Cardiac fibroblast (primary cell): ENCODE data around the gene CRYGN.
A peak's percentile ranks its signal among the peaks of the same experiment; 100 is the strongest.

Experiments used
- DNase-seq, 2 donors: peaks; one replicate each; pipeline versions ENCODE4 v3.0.0 to v3.0.0-alpha.2; 2010; ENCODE audit warnings: low read depth in 2 of 2
- H3K4me3 ChIP-seq, 2 donors: replicated peaks in 1 of 2; 1 replicate in 1 of 2; 2 replicates in 1 of 2; pipeline ENCODE4 v1.5.1; 2011; ENCODE audit warnings: low read depth in 2 of 2, low read length in 2 of 2, mild to moderate bottlenecking in 2 of 2, moderate library complexity in 1 of 2
- CTCF ChIP-seq: IDR thresholded peaks from one replicate; pipeline ENCODE4 v1.5.1; 2011; ENCODE audit warnings: low read depth, mild to moderate bottlenecking, low read length, inconsistent platforms

The CRYGN gene

GRCh38 chr7:151431281-151431767 lies 8.6 kb downstream of the CRYGN start:
- TF ChIP-seq CTCF: no peak
- no peak for DNase-seq
- H3K4me3 ChIP-seq: no peak overlapping the region

- TF ChIP-seq CTCF: no peak
- DNase-seq: no peak
- H3K4me3 ChIP-seq: no peak overlapping the region
Measured at GRCh38 chr7:151430391-151431205, 9.3 kb downstream of the CRYGN start.

- peak in 1 of 2 donors; percentile 49 for DNase-seq
- no peak for TF ChIP-seq CTCF
- no peak overlapping the region for H3K4me3 ChIP-seq
Measured at GRCh38 chr7:151429560-151430331, 10.2 kb downstream of the CRYGN start.

- no peak for TF ChIP-seq CTCF
- no peak overlapping the region for H3K4me3 ChIP-seq
Measured at GRCh38 chr7:151429237-151429559, 10.7 kb downstream of the CRYGN start.

GRCh38 chr7:151428378-151429236 lies 11.3 kb downstream of the CRYGN start:
- no peak for TF ChIP-seq CTCF

More at GRCh38 chr7:151429237-151429559, 10.7 kb downstream of the CRYGN start:
- DNase-seq: no peak

GRCh38 chr7:151427705-151428377 lies 12.1 kb downstream of the CRYGN start:
- TF ChIP-seq CTCF: no peak
- DNase-seq: no peak
- no peak overlapping the region for H3K4me3 ChIP-seq

More at GRCh38 chr7:151428378-151429236, 11.3 kb downstream of the CRYGN start:
- DNase-seq: peak in 1 of 2 donors; percentile 96
- H3K4me3 ChIP-seq: no peak overlapping the region
